SK-N-SH treated with all-trans-retinoic acid at 6 μM for 48 hours (cell line): ENCODE measurements around the gene COQ7.

Experiments
- ISL1 ChIP-seq: fragments of 250-450 bp; sonication (Bioruptor Pico); IDR thresholded peaks from 2 replicates; pipeline ENCODE4 v2.1.2; 2022; ENCODE audit warnings: mild to moderate bottlenecking, moderate library complexity
- POU6F1 ChIP-seq: fragments of 250-450 bp; sonication (Bioruptor Pico); IDR thresholded peaks from 2 replicates; pipeline ENCODE4 v1.8.0; 2021; ENCODE audit warnings: low read depth, mild to moderate bottlenecking, moderate library complexity, borderline replicate concordance
- SNAI2 ChIP-seq: fragments of 250-450 bp; sonication (Bioruptor Pico); IDR thresholded peaks from 2 replicates; pipeline ENCODE4 v1.5.0; 2020; ENCODE audit warnings: mild to moderate bottlenecking, moderate library complexity
- ZFP3 ChIP-seq: fragments of 250-450 bp; sonication (Bioruptor Pico); IDR thresholded peaks from 2 replicates; pipeline ENCODE4 v1.5.0; 2020; ENCODE audit warnings: mild to moderate bottlenecking, moderate library complexity

- TF ChIP-seq ISL1 (CRISPR knock-in tag): no peak
- TF ChIP-seq ZFP3 (CRISPR knock-in tag): no peak
- no peak for TF ChIP-seq POU6F1 (CRISPR knock-in tag)
- TF ChIP-seq SNAI2 (CRISPR knock-in tag): no peak
Observed at GRCh38 chr16:19114359-19115147, 47.1 kb downstream of the COQ7 start.
